Right kidney (tissue), 1 donor: ENCODE data around the gene PACRG.
"Not testable (repeated sequence)": the region's sequence is repeated elsewhere in the genome, so short reads cannot be mapped to it uniquely, and the experiment has no call there.

ENCODE experiments used
- DNase-seq: peaks from one replicate; pipeline ENCODE4 v3.0.0-alpha.2; 2016

Gene PACRG

GRCh38 chr6:162942866-162943265 is 215.1 kb downstream of the PACRG start:
- DNase-seq = no peak

GRCh38 chr6:162943369-162943768 is 215.6 kb downstream of the PACRG start:
- DNase-seq = no peak

GRCh38 chr6:162951164-162951743 is 223.5 kb downstream of the PACRG start:
- DNase-seq = no peak

- DNase-seq = no peak
Measured at GRCh38 chr6:162952423-162952822, 224.6 kb downstream of the PACRG start.

GRCh38 chr6:162957062-162957461 is 229.3 kb downstream of the PACRG start:
- DNase-seq = no peak

GRCh38 chr6:162960679-162961457 is 233.1 kb downstream of the PACRG start:
- no peak for DNase-seq

- no peak for DNase-seq
Measured at GRCh38 chr6:162962093-162962492, 234.3 kb downstream of the PACRG start.

- no peak for DNase-seq
Measured at GRCh38 chr6:162963861-162964260, 236.1 kb downstream of the PACRG start.

- no peak for DNase-seq
Measured at GRCh38 chr6:162964488-162965140, 236.8 kb downstream of the PACRG start.

GRCh38 chr6:162965366-162965765 is 237.6 kb downstream of the PACRG start:
- DNase-seq = no peak

- no peak for DNase-seq
Measured at GRCh38 chr6:162970246-162970645, 242.5 kb downstream of the PACRG start.

GRCh38 chr6:162971356-162971755 is 243.6 kb downstream of the PACRG start:
- no peak for DNase-seq

GRCh38 chr6:162973151-162973872 is 245.5 kb downstream of the PACRG start:
- peak; percentile 33 for DNase-seq

GRCh38 chr6:162973980-162974379 is 246.2 kb downstream of the PACRG start:
- no peak for DNase-seq

- DNase-seq = no peak
Measured at GRCh38 chr6:162974685-162975084, 246.9 kb downstream of the PACRG start.

- DNase-seq = no peak
Measured at GRCh38 chr6:162976141-162976540, 248.4 kb downstream of the PACRG start.

GRCh38 chr6:162983234-162983633 is 255.5 kb downstream of the PACRG start:
- not testable (repeated sequence) for DNase-seq

GRCh38 chr6:162998777-162999176 is 271.0 kb downstream of the PACRG start:
- no peak for DNase-seq

- DNase-seq = no peak
Measured at GRCh38 chr6:162999575-163000285, 272.0 kb downstream of the PACRG start.

- DNase-seq = no peak
Measured at GRCh38 chr6:163001330-163001729, 273.6 kb downstream of the PACRG start.

GRCh38 chr6:163008186-163008585 is 280.4 kb downstream of the PACRG start:
- DNase-seq = no peak

GRCh38 chr6:163008626-163009025 is 280.9 kb downstream of the PACRG start:
- DNase-seq = no peak
